Spleen (tissue), 11 donors: ENCODE data around the gene HOXD8. TPM values are rescaled to one million over a fixed set of nuclear protein-coding genes. Genes with fewer than 3 reads are reported as not detected.

Experiments used
- DNase-seq: peaks from one replicate; pipeline ENCODE4 v3.0.0-alpha.2; 2020
- H3K27ac ChIP-seq, 8 donors: fragments of 200-600 bp; sonication (generic) in 7 of 8; 1 replicate in 4 of 8; 2 replicates in 4 of 8; pipeline versions ENCODE4 v1.5.0 to v1.8.0; 2016 to 2021; ENCODE audit warnings: inconsistent platforms in 4 of 8, mild to moderate bottlenecking in 4 of 8, moderate library complexity in 1 of 8
- H3K27me3 ChIP-seq, 7 donors: fragments of 200-600 bp; sonication (generic) in 6 of 7; replicated peaks in 1 of 7; 1 replicate in 4 of 7; 2 replicates in 3 of 7; pipeline versions ENCODE4 v1.5.0 to v1.8.0; 2016 to 2021; ENCODE audit warnings: inconsistent platforms in 3 of 7, mild to moderate bottlenecking in 1 of 7
- H3K36me3 ChIP-seq, 6 donors: fragments of 200-600 bp; sonication (generic) in 5 of 6; 1 replicate in 4 of 6; 2 replicates in 2 of 6; pipeline versions ENCODE4 v1.5.0 to v1.8.0; 2016 to 2021; ENCODE audit warnings: inconsistent platforms in 2 of 6
- H3K4me1 ChIP-seq, 6 donors: fragments of 200-600 bp; sonication (generic) in 5 of 6; 1 replicate in 3 of 6; 2 replicates in 3 of 6; pipeline versions ENCODE4 v1.5.0 to v1.8.0; 2016 to 2021; ENCODE audit warnings: inconsistent platforms in 3 of 6
- H3K4me3 ChIP-seq, 8 donors: fragments of 200-600 bp; sonication (generic) in 7 of 8; 1 replicate in 4 of 8; 2 replicates in 4 of 8; pipeline versions ENCODE4 v1.5.0 to v1.8.0; 2016 to 2021; ENCODE audit warnings: inconsistent platforms in 4 of 8, mild to moderate bottlenecking in 4 of 8, moderate library complexity in 2 of 8
- H3K9me3 ChIP-seq, 8 donors: fragments of 200-600 bp; sonication (generic) in 7 of 8; 1 replicate in 4 of 8; 2 replicates in 4 of 8; pipeline versions ENCODE4 v1.5.0 to v1.8.0; 2016 to 2021; ENCODE audit warnings: inconsistent platforms in 4 of 8
- POLR2A ChIP-seq, 3 donors: fragments of 450-650 bp; IDR thresholded peaks; one replicate each; pipeline ENCODE4 v1.5.1; 2017; ENCODE audit warnings: antibody characterized with exemption in 3 of 3, mild to moderate bottlenecking in 1 of 3
- POLR2AphosphoS5 ChIP-seq, 3 donors: sonication (generic); formaldehyde crosslinking; IDR thresholded peaks; one replicate each; pipeline ENCODE4 v1.5.1; 2017; ENCODE audit warnings: antibody characterized with exemption in 3 of 3
- WGBS, 5 donors: extraction: QIAGEN DNeasy Blood & Tissue Kit in 3 of 5; methylation state at CpG; one replicate each; pipeline versions ENCODE4 v1.1.5 to v1.1.7; 2013 to 2018; 5-methylcytosine and 5-hydroxymethylcytosine counted together
- intact Hi-C: fragments of 100-400 bp; cut with DNase I; formaldehyde crosslinking; loops from one replicate; pipeline ENCODE4 v1.15.0; 2023; ENCODE audit warnings: low total_unique reads
- polyA plus RNA-seq, 3 donors: library from polyadenylated mRNA; stranded (reverse); fragments of 200-250 nt; gene quantifications; one replicate each; pipeline ENCODE4 v1.2.1, GENCODE V29; 2013
- total RNA-seq, 7 donors: library from RNA; depleted of rRNA in 3 of 7; stranded (reverse); fragments of >200 nt in 3 of 7; fragmentation: NEBNext Ultra II Directional in 4 of 7; extraction: Animal tissue kit (Norgen Biotek cat#: 25700) in 4 of 7; gene quantifications; one replicate each; pipeline versions ENCODE4 v1.1.0 to v1.2.1, GENCODE V29; 2016 to 2021
- TF ChIP-seq, protein P1 (sequence below), 11 experiments: fragments of 200-600 bp in 7 of 11; fragments of 450-650 bp in 4 of 11; sonication (generic) in 4 of 11; IDR thresholded peaks in 8 of 11; conservative IDR thresholded peaks in 3 of 11; 1 replicate in 7 of 11; 2 replicates in 4 of 11; pipeline versions ENCODE4 v1.4.0 to v1.8.0; 2016 to 2021; ENCODE audit warnings: antibody characterized with exemption in 11 of 11, inconsistent platforms in 4 of 11, mild to moderate bottlenecking in 1 of 11
- donor health status: healthy with polysubstance abuse.
- donor health status: DM: no; HTN: no; CAD: no; lungs with moderate emphysema.
- donor health status: DM: no; HTN: no; CAD: no.
- donor health status: Bipolar disorder and iron deficiency.
- donor health status: healthy.
- donor health status: DM: no; HTN: no; CAD: no.
- donor health status: DM: yes; HTN: yes; CAD: no.

Gene HOXD8
- total and polyA plus RNA-seq, 10 donors = 4.7 to 27.0 (median 15.8) TPM

DNA sequence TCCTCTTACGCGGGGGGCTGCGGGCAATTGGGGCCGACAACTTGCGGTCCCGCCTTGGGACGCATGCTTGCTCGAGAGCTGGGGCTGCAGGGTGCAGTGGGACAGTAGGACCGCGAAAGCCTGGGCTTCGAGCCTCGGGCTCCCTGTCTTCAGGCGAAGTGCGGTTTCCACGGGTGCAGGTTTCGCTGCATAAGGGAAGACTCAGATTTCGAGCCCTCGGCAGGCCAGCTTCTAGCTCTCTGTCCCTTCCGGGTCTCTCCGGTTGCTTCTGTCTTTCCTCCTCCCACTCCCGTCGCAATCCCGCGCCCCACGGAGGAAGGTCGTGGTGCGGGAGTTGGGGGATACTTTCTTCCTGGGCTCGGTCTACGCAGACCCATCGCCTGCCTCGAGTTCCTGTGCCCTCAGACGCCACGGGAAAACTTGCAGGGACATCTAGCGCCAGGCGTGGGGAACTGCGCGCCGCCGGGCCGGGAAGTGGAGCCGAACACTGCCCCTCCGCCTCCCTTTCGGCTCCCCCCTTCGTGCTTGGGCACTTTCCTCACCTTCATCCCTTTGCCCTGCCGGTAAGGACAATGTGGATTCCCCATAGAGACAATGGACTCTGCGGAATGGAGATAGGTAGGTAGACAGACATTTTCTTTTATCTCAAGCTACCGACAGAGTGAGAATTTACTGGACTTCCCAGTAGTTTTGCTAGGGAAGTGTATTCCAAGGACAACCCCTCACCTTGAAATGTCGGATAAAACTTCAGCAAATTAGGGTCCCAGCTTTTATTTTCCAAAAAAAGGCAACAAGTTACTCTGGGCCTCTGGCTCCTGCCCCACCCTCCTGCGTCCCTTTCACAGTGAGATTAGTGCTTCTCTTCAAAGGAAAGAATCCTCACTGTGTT, 41.2 kb upstream of the HOXD8 start:
- H3K36me3 ChIP-seq = no peaks in the 10 kb centered on the region

DNA sequence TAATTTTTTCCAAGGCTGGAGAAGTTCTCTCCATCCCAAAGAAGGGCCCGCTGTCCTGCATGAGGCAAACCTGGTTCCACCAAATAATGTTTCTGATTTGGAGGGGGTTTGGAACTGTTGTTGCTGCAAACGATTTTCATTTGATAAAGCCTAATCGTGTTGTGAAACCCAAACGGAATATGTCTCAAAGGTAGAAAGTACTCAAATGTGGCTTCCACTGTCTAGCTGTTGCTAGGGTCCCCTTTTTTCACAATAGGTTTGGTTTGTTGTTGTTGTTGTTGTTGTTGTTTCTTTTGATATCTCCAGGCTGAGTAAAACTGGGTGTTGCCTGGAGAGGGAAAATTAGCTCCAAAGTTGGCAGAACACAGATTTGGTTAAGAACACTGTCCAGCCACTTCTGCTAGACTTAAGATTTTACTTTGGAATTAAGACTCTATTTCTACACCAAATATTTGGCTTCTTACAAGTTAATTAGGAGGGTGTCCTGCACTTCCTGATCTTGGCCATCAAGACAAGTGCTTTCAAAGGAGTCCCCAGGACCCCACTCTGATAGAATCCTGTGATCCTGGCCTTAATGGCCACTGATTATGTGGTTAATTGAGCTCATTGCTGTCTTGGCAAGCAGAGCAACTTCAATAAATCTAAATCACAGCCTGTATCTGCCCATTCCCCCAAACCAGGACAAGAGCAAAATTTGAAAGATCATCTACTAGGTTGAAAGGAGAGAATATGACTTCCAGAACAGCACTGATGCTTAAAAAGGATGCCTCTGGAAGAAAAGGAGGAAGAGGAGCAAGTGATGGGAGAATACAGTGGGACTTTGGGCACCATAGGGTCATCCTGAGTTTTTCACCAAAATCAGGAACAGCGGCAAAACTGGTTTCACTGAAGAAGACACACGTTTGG, 40.3 kb upstream of the HOXD8 start:
- Histone ChIP-seq H3K9me3 (peaks cover 0 to 3% (median 0%) of the 10 kb centered on the region in 8 donors), H3K27ac (no peak overlapping the region), H3K4me3 (no peak overlapping the region), H3K36me3 (no peaks in the 10 kb centered on the region), H3K4me1 (peaks cover 13 to 58% (median 34%) of the 10 kb centered on the region in 6 donors), H3K27me3 (peaks cover 28 to 100% (median 100%) of the 10 kb centered on the region in 7 donors)
- intact Hi-C loops = loop anchor here (5.0 kb wide), 1 partner anchor 722 kb away; no protein-coding TSS in a partner anchor
- TF ChIP-seq, protein P1, sequence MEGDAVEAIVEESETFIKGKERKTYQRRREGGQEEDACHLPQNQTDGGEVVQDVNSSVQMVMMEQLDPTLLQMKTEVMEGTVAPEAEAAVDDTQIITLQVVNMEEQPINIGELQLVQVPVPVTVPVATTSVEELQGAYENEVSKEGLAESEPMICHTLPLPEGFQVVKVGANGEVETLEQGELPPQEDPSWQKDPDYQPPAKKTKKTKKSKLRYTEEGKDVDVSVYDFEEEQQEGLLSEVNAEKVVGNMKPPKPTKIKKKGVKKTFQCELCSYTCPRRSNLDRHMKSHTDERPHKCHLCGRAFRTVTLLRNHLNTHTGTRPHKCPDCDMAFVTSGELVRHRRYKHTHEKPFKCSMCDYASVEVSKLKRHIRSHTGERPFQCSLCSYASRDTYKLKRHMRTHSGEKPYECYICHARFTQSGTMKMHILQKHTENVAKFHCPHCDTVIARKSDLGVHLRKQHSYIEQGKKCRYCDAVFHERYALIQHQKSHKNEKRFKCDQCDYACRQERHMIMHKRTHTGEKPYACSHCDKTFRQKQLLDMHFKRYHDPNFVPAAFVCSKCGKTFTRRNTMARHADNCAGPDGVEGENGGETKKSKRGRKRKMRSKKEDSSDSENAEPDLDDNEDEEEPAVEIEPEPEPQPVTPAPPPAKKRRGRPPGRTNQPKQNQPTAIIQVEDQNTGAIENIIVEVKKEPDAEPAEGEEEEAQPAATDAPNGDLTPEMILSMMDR (IDR thresholded peaks at IDR 0.05 in 8 of 11, conservative IDR thresholded peaks at IDR 0.05 in 3 of 11) = no peak
- TF ChIP-seq POLR2AphosphoS5 (IDR thresholded peaks at IDR 0.05) = no peak
- no peak for TF ChIP-seq POLR2A (IDR thresholded peaks at IDR 0.05)
- 5 to 11% (median 7%) methylated on average over 6 of the region's 6 CpGs for WGBS, 5 donors
- DNase-seq = no peak

More for the DNA sequence above, 41.2 kb upstream of the HOXD8 start:
- intact Hi-C loops = loop anchor here (5.0 kb wide), 1 partner anchor 721 kb away; no protein-coding TSS in a partner anchor
- Histone ChIP-seq H3K4me3 (peak overlapping the region in 6 of 8 donors; percentile 6 to 57 (median 14)), H3K27ac (no peak overlapping the region), H3K27me3 (peaks cover 26 to 100% (median 100%) of the 10 kb centered on the region in 7 donors), H3K9me3 (peaks cover 0 to 12% (median 0%) of the 10 kb centered on the region in 8 donors), H3K4me1 (peaks cover 10 to 58% (median 34%) of the 10 kb centered on the region in 6 donors)
- TF ChIP-seq POLR2AphosphoS5 (IDR thresholded peaks at IDR 0.05) (peak in 2 of 3 donors; percentile 37 to 61), POLR2A (IDR thresholded peaks at IDR 0.05) (no peak)
- TF ChIP-seq, protein P1 (IDR thresholded peaks at IDR 0.05 in 8 of 11, conservative IDR thresholded peaks at IDR 0.05 in 3 of 11) = peak in 9 of 11 experiments; percentile 29 to 67 (median 49)
- 4 to 8% (median 5%) methylated on average over 32 to 49 of the region's 49 CpGs for WGBS, 5 donors
- no peak for DNase-seq

GRCh38 chr2:176089843-176090395, 39.6 kb upstream of the HOXD8 start:
- intact Hi-C loops = loop anchor here (5.0 kb wide), 1 partner anchor 723 kb away; no protein-coding TSS in a partner anchor
- Histone ChIP-seq H3K36me3 (no peaks in the 10 kb centered on the region), H3K27me3 (peaks cover 32 to 100% (median 100%) of the 10 kb centered on the region in 7 donors), H3K9me3 (no peaks in the 10 kb centered on the region), H3K4me1 (peaks cover 13 to 52% (median 32%) of the 10 kb centered on the region in 6 donors), H3K4me3 (no peak overlapping the region), H3K27ac (no peak overlapping the region)
- TF ChIP-seq POLR2A (IDR thresholded peaks at IDR 0.05) = no peak
- DNase-seq = no peak

DNA sequence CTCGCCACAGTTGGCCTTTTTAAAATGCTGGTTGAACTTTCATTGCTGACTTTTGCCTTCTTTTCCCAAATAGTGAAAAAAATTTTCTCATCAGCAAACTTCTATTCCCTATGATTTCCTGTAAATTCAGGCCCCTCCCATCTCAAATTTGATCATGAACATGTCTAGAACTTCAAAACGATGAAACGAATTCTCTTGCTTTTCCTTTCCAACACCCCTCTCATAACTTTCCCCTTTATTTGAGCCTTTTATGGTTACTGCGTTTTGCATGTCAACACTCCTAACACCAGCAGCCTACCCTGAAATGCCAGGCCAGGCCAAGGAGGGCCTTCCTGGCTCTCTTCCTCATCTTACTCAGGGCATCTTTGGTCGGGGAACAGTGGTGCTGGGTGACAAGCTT, 38.6 kb upstream of the HOXD8 start:
- peaks cover 13 to 43% (median 28%) of the 10 kb centered on the region in 6 donors for H3K4me1 ChIP-seq

More for the DNA sequence above, 38.6 kb upstream of the HOXD8 start:
- no peak for DNase-seq
- 12 to 21% (median 19%) methylated on average over 5 of the region's 5 CpGs for whole genome bisulfite sequencing, 5 donors
- intact Hi-C loops = no loop called here
- Histone ChIP-seq H3K27me3 (peaks cover 32 to 100% (median 100%) of the 10 kb centered on the region in 7 donors), H3K4me3 (no peak overlapping the region), H3K27ac (no peak overlapping the region), H3K9me3 (no peaks in the 10 kb centered on the region), H3K36me3 (no peaks in the 10 kb centered on the region)
- TF ChIP-seq POLR2AphosphoS5 (IDR thresholded peaks at IDR 0.05) = no peak
- TF ChIP-seq POLR2A (IDR thresholded peaks at IDR 0.05) = no peak
- TF ChIP-seq, protein P1 (IDR thresholded peaks at IDR 0.05 in 8 of 11, conservative IDR thresholded peaks at IDR 0.05 in 3 of 11) = no peak
